Mesothelial cell of epicardium (in vitro differentiated cells): ENCODE results near the gene MRNIP. TPM values are rescaled to one million over a fixed set of nuclear protein-coding genes. Genes with fewer than 3 reads are reported as not detected.
"Not testable (repeated sequence)": the region's sequence is repeated elsewhere in the genome, so short reads cannot be mapped to it uniquely, and the experiment has no call there.

ENCODE experiments used
- DNase-seq, 2 experiments: peaks; one replicate each; pipeline ENCODE4 v3.0.0; 2021; ENCODE audit warnings: low spot score in 2 of 2; ENCODE audit not compliant: unreplicated experiment in 2 of 2
- H3K27ac Mint-ChIP-seq: 2 replicates; pipeline ENCODE4 v1.8.0; 2021; ENCODE audit warnings: mixed read lengths
- H3K27me3 Mint-ChIP-seq: 2 replicates; pipeline ENCODE4 v1.8.0; 2021; ENCODE audit warnings: low read depth, mixed read lengths
- H3K36me3 Mint-ChIP-seq: 2 replicates; pipeline ENCODE4 v1.8.0; 2021; ENCODE audit warnings: mixed read lengths
- H3K4me1 Mint-ChIP-seq: 2 replicates; pipeline ENCODE4 v1.8.0; 2021; ENCODE audit warnings: mixed read lengths
- H3K4me3 Mint-ChIP-seq: 2 replicates; pipeline ENCODE4 v1.8.0; 2021; ENCODE audit warnings: mild to moderate bottlenecking, moderate library complexity, mixed read lengths
- H3K9me3 Mint-ChIP-seq: 2 replicates; pipeline ENCODE4 v1.8.0; 2021; ENCODE audit warnings: mixed read lengths
- CTCF ChIP-seq: fragments of 200-600 bp; sonication (generic); IDR thresholded peaks from one replicate; pipeline ENCODE4 v1.5.0; 2021; ENCODE audit warnings: antibody characterized with exemption; ENCODE audit not compliant: unreplicated experiment
- total RNA-seq: library from RNA; stranded (reverse); gene quantifications from 3 replicates; pipeline ENCODE4 v1.2.1, GENCODE V29; 2021

MRNIP gene
- total RNA-seq, 1 donor from 2014 or later, result 47.0 TPM

GRCh38 chr5:179837076-179838011, 21.3 kb downstream of the MRNIP start:
- no peak overlapping the region for H3K27ac Mint-ChIP-seq
- no peaks in the 10 kb centered on the region for H3K4me1 Mint-ChIP-seq
- TF ChIP-seq CTCF, result no peak
- H3K9me3 Mint-ChIP-seq, result peaks cover 7% of the 10 kb centered on the region
- H3K36me3 Mint-ChIP-seq, result peaks cover 49% of the 10 kb centered on the region
- DNase-seq, result no peak
- no peak overlapping the region for H3K4me3 Mint-ChIP-seq
- no peaks in the 10 kb centered on the region for H3K27me3 Mint-ChIP-seq

- no peak for DNase-seq
- H3K4me1 Mint-ChIP-seq, result no peaks in the 10 kb centered on the region
- no peaks in the 10 kb centered on the region for H3K27me3 Mint-ChIP-seq
- H3K27ac Mint-ChIP-seq, result no peak overlapping the region
- H3K4me3 Mint-ChIP-seq, result no peak overlapping the region
- peaks cover 7% of the 10 kb centered on the region for H3K9me3 Mint-ChIP-seq
- H3K36me3 Mint-ChIP-seq, result peaks cover 49% of the 10 kb centered on the region
- no peak for TF ChIP-seq CTCF
Measured at GRCh38 chr5:179836225-179837019, 22.2 kb downstream of the MRNIP start.

- not testable (repeated sequence) for DNase-seq, H3K27ac Mint-ChIP-seq, H3K27me3 Mint-ChIP-seq, H3K4me3 Mint-ChIP-seq, H3K4me1 Mint-ChIP-seq, H3K9me3 Mint-ChIP-seq
- peaks cover 52% of the 10 kb centered on the region for H3K36me3 Mint-ChIP-seq
Measured at GRCh38 chr5:179834871-179835270, 23.7 kb downstream of the MRNIP start.

GRCh38 chr5:179834120-179834519, 24.5 kb downstream of the MRNIP start:
- Mint-ChIP-seq H3K9me3 (peaks cover 16% of the 10 kb centered on the region), H3K4me3 (no peak overlapping the region), H3K27me3 (no peaks in the 10 kb centered on the region), H3K36me3 (peaks cover 59% of the 10 kb centered on the region), H3K4me1 (no peaks in the 10 kb centered on the region), H3K27ac (no peak overlapping the region)
- no peak for DNase-seq
- TF ChIP-seq CTCF, result no peak

- H3K36me3 Mint-ChIP-seq, result peaks cover 64% of the 10 kb centered on the region
- no peaks in the 10 kb centered on the region for H3K27me3 Mint-ChIP-seq
- H3K4me1 Mint-ChIP-seq, result no peaks in the 10 kb centered on the region
- no peak overlapping the region for H3K4me3 Mint-ChIP-seq
- no peak overlapping the region for H3K27ac Mint-ChIP-seq
- no peak for DNase-seq
- no peak for TF ChIP-seq CTCF
- H3K9me3 Mint-ChIP-seq, result peaks cover 16% of the 10 kb centered on the region
Measured at GRCh38 chr5:179833709-179834070, 24.9 kb downstream of the MRNIP start.
